Esophagus squamous epithelium (tissue), 5 donors: ENCODE results near the gene TRIM71. TPM values are rescaled to one million over a fixed set of nuclear protein-coding genes. Genes with fewer than 3 reads are reported as not detected.

Experiments
- DNase-seq: peaks from one replicate; lab custom pipeline; 2025; lab: John Stamatoyannopoulos, UW
- H3K27ac ChIP-seq, 4 donors: fragments of 200-600 bp; sonication (generic); one replicate each; pipeline ENCODE4 v1.5.1; 2016 to 2019; ENCODE audit warnings: mild to moderate bottlenecking in 1 of 4
- H3K27me3 ChIP-seq, 4 donors: fragments of 200-600 bp; sonication (generic); 1 replicate in 3 of 4; 2 replicates in 1 of 4; pipeline versions ENCODE4 v1.5.1 to v1.6.0; 2017 to 2021; ENCODE audit warnings: antibody characterized with exemption in 1 of 4
- H3K36me3 ChIP-seq, 3 donors: fragments of 200-600 bp; sonication (generic); one replicate each; pipeline ENCODE4 v1.5.1; 2016 to 2019
- H3K4me1 ChIP-seq, 3 donors: fragments of 200-600 bp; sonication (generic); one replicate each; pipeline ENCODE4 v1.5.1; 2017 to 2019
- H3K4me3 ChIP-seq, 4 donors: fragments of 200-600 bp; sonication (generic); 1 replicate in 3 of 4; 2 replicates in 1 of 4; pipeline ENCODE4 v1.5.1; 2016 to 2019; ENCODE audit warnings: mild to moderate bottlenecking in 2 of 4, moderate library complexity in 1 of 4
- H3K9me3 ChIP-seq, 3 donors: fragments of 200-600 bp; sonication (generic); one replicate each; pipeline ENCODE4 v1.5.1; 2016 to 2019
- POLR2A ChIP-seq, 4 donors: fragments of 450-650 bp; IDR thresholded peaks; one replicate each; pipeline ENCODE4 v1.6.1; 2017; ENCODE audit warnings: antibody characterized with exemption in 4 of 4, mild to moderate bottlenecking in 4 of 4, moderate library complexity in 3 of 4
- WGBS, 2 donors: methylation state at CpG; one replicate each; pipeline ENCODE4 v1.1.5; 2018; 5-methylcytosine and 5-hydroxymethylcytosine counted together
- intact Hi-C: fragments of 100-400 bp; cut with DNase I; formaldehyde crosslinking; loops from one replicate; pipeline ENCODE4 v1.15.0; 2022
- total RNA-seq, 4 donors: library from RNA; depleted of rRNA; stranded (reverse); fragments of >200 nt; gene quantifications; one replicate each; pipeline ENCODE4 v1.1.0, GENCODE V29; 2016
- TF ChIP-seq, protein P1 (sequence below), 6 experiments: fragments of 450-650 bp in 4 of 6; fragments of 200-600 bp in 2 of 6; sonication (generic) in 2 of 6; IDR thresholded peaks; one replicate each; pipeline ENCODE4 v1.5.1; 2016 to 2019; ENCODE audit warnings: antibody characterized with exemption in 6 of 6, mild to moderate bottlenecking in 4 of 6, moderate library complexity in 4 of 6
- donor health status: DM: yes; HTN: yes; CAD: no.

Gene TRIM71
- total RNA-seq, 4 donors from 2014 or later, result not detected

- Histone ChIP-seq H3K4me3 (no peak overlapping the region), H3K9me3 (no peaks in the 10 kb centered on the region), H3K27ac (no peak overlapping the region), H3K4me1 (no peaks in the 10 kb centered on the region), H3K27me3 (peaks cover 0 to 12% (median 0%) of the 10 kb centered on the region in 4 donors), H3K36me3 (no peaks in the 10 kb centered on the region)
- TF ChIP-seq, protein P1, sequence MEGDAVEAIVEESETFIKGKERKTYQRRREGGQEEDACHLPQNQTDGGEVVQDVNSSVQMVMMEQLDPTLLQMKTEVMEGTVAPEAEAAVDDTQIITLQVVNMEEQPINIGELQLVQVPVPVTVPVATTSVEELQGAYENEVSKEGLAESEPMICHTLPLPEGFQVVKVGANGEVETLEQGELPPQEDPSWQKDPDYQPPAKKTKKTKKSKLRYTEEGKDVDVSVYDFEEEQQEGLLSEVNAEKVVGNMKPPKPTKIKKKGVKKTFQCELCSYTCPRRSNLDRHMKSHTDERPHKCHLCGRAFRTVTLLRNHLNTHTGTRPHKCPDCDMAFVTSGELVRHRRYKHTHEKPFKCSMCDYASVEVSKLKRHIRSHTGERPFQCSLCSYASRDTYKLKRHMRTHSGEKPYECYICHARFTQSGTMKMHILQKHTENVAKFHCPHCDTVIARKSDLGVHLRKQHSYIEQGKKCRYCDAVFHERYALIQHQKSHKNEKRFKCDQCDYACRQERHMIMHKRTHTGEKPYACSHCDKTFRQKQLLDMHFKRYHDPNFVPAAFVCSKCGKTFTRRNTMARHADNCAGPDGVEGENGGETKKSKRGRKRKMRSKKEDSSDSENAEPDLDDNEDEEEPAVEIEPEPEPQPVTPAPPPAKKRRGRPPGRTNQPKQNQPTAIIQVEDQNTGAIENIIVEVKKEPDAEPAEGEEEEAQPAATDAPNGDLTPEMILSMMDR (IDR thresholded peaks at IDR 0.05), result no peak
- no peak for TF ChIP-seq POLR2A (IDR thresholded peaks at IDR 0.05)
- intact Hi-C loops, result no loop called here
- 75 to 77% methylated on average over 3 of the region's 3 CpGs for WGBS, 2 donors
- no peak for DNase-seq
Observed at GRCh38 chr3:32886911-32887310, 69.1 kb downstream of the TRIM71 start.

DNA sequence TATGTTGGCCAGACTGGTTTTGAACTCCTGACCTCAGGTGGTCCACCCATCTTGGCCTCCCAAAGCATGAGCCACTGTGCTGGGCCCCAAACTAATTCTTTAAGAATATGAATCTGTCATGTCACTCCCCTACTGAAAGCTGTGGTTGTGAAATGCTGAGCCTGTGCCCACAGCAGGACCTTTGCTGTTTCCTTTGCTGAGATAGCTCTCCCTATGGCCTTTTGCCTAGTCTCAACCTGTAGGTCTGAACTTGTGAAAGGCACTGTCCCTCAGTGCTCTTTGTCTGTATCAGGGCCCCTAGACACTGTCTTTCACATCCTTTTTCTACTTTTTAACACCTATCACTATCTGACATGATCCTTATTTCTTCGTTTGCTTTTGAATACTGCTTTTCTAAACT is 70.9 kb downstream of the TRIM71 start:
- TF ChIP-seq POLR2A (IDR thresholded peaks at IDR 0.05), result no peak
- TF ChIP-seq, protein P1 (IDR thresholded peaks at IDR 0.05), result no peak
- DNase-seq, result no peak
- intact Hi-C loops, result no loop called here
- Histone ChIP-seq H3K4me3 (no peak overlapping the region), H3K27ac (no peak overlapping the region), H3K27me3 (peaks cover 0 to 12% (median 0%) of the 10 kb centered on the region in 4 donors), H3K9me3 (no peaks in the 10 kb centered on the region), H3K4me1 (no peaks in the 10 kb centered on the region), H3K36me3 (no peaks in the 10 kb centered on the region)
- WGBS, 2 donors, result 70 to 93% methylated on average over 1 of the region's 1 CpG

DNA sequence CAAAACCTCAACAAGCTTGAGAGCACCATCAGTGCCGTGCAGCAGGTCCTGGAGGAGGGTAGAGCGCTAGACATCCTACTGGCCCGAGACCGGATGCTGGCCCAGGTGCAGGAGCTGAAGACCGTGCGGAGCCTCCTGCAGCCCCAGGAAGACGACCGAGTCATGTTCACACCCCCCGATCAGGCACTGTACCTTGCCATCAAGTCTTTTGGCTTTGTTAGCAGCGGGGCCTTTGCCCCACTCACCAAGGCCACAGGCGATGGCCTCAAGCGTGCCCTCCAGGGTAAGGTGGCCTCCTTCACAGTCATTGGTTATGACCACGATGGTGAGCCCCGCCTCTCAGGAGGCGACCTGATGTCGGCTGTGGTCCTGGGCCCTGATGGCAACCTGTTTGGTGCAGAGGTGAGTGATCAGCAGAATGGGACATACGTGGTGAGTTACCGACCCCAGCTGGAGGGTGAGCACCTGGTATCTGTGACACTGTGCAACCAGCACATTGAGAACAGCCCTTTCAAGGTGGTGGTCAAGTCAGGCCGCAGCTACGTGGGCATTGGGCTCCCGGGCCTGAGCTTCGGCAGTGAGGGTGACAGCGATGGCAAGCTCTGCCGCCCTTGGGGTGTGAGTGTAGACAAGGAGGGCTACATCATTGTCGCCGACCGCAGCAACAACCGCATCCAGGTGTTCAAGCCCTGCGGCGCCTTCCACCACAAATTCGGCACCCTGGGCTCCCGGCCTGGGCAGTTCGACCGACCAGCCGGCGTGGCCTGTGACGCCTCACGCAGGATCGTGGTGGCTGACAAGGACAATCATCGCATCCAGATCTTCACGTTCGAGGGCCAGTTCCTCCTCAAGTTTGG is 72.9 kb downstream of the TRIM71 start:
- intact Hi-C loops, result no loop called here
- no peak for DNase-seq
- Histone ChIP-seq H3K36me3 (no peaks in the 10 kb centered on the region), H3K4me3 (no peak overlapping the region), H3K27me3 (peaks cover 0 to 23% (median 0%) of the 10 kb centered on the region in 4 donors), H3K9me3 (no peaks in the 10 kb centered on the region), H3K27ac (no peak overlapping the region), H3K4me1 (no peaks in the 10 kb centered on the region)
- 96 to 97% methylated on average over 10 to 16 of the region's 42 CpGs for WGBS, 2 donors
- TF ChIP-seq, protein P1 (IDR thresholded peaks at IDR 0.05), result no peak
- TF ChIP-seq POLR2A (IDR thresholded peaks at IDR 0.05), result no peak

DNA sequence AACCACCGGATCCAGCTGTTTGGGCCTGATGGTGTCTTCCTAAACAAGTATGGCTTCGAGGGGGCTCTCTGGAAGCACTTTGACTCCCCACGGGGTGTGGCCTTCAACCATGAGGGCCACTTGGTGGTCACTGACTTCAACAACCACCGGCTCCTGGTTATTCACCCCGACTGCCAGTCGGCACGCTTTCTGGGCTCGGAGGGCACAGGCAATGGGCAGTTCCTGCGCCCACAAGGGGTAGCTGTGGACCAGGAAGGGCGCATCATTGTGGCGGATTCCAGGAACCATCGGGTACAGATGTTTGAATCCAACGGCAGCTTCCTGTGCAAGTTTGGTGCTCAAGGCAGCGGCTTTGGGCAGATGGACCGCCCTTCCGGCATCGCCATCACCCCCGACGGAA is 73.6 kb downstream of the TRIM71 start:
- 95 to 96% methylated on average over 6 to 11 of the region's 19 CpGs for WGBS, 2 donors
- DNase-seq, result no peak
- H3K9me3 ChIP-seq, result no peaks in the 10 kb centered on the region
- no peak overlapping the region for H3K27ac ChIP-seq
- no peak overlapping the region for H3K4me3 ChIP-seq
- H3K4me1 ChIP-seq, result no peaks in the 10 kb centered on the region
- TF ChIP-seq, protein P1 (IDR thresholded peaks at IDR 0.05), result no peak
- no peak for TF ChIP-seq POLR2A (IDR thresholded peaks at IDR 0.05)
- H3K27me3 ChIP-seq, result peaks cover 0 to 23% (median 0%) of the 10 kb centered on the region in 4 donors
- intact Hi-C loops, result no loop called here
- H3K36me3 ChIP-seq, result no peaks in the 10 kb centered on the region
